Measurements from ENCODE around the gene ZNF710. TPM values are rescaled to one million over a fixed set of nuclear protein-coding genes. Genes with fewer than 3 reads are reported as not detected.

ZNF710 gene
- total RNA-seq, 4 donors from 2014 or later: 9.0 to 15.6 (median 11.2) TPM

- 82 to 84% methylated on average over 4 of the region's 4 CpGs for WGBS, 2 donors
- peak overlapping the region in 2 of 4 donors; percentile 22 to 40 for H3K27ac ChIP-seq
- TF ChIP-seq EP300 (IDR thresholded peaks at IDR 0.05): no peak
- no peak for TF ChIP-seq POLR2A (IDR thresholded peaks at IDR 0.05)
- TF ChIP-seq CTCF (IDR thresholded peaks at IDR 0.05): no peak
- H3K4me3 ChIP-seq: no peak overlapping the region
- peaks cover 0 to 49% (median 30%) of the 10 kb centered on the region in 4 donors for H3K4me1 ChIP-seq
- DNase-seq (ENCODE audit: low spot score in 2 of 2): no peak
- no peaks in the 10 kb centered on the region for H3K27me3 ChIP-seq
- H3K36me3 ChIP-seq: no peaks in the 10 kb centered on the region
- H3K9me3 ChIP-seq: no peaks in the 10 kb centered on the region
Measured at GRCh38 chr15:90058308-90058707, 57.2 kb downstream of the ZNF710 start.

GRCh38 chr15:90058775-90059174 is 57.7 kb downstream of the ZNF710 start:
- DNase-seq (ENCODE audit: low spot score in 2 of 2): no peak
- no peak for TF ChIP-seq CTCF (IDR thresholded peaks at IDR 0.05)
- TF ChIP-seq POLR2A (IDR thresholded peaks at IDR 0.05): no peak
- no peak for TF ChIP-seq EP300 (IDR thresholded peaks at IDR 0.05)
- 82 to 93% methylated on average over 5 of the region's 5 CpGs for WGBS, 2 donors
- H3K4me1 ChIP-seq: peaks cover 0 to 54% (median 33%) of the 10 kb centered on the region in 4 donors
- no peak overlapping the region for H3K4me3 ChIP-seq
- no peaks in the 10 kb centered on the region for H3K9me3 ChIP-seq
- H3K36me3 ChIP-seq: no peaks in the 10 kb centered on the region
- no peaks in the 10 kb centered on the region for H3K27me3 ChIP-seq
- H3K27ac ChIP-seq: peak overlapping the region in 3 of 4 donors; percentile 42 to 75 (median 67)

- peak; percentile 39 to 40 for DNase-seq (ENCODE audit: low spot score in 2 of 2)
- no peak overlapping the region for H3K4me3 ChIP-seq
- no peaks in the 10 kb centered on the region for H3K27me3 ChIP-seq
- peaks cover 0 to 59% (median 34%) of the 10 kb centered on the region in 4 donors for H3K4me1 ChIP-seq
- no peaks in the 10 kb centered on the region for H3K9me3 ChIP-seq
- WGBS, 2 donors: 61 to 67% methylated on average over 21 of the region's 21 CpGs
- no peaks in the 10 kb centered on the region for H3K36me3 ChIP-seq
- TF ChIP-seq CTCF (IDR thresholded peaks at IDR 0.05) (no peak), EP300 (IDR thresholded peaks at IDR 0.05) (peak; percentile 40 to 80)
- H3K27ac ChIP-seq: peak overlapping the region in 3 of 4 donors; percentile 58 to 75 (median 67)
Measured at GRCh38 chr15:90059208-90059985, 58.3 kb downstream of the ZNF710 start.

GRCh38 chr15:90060797-90061196 is 59.7 kb downstream of the ZNF710 start:
- Histone ChIP-seq H3K4me1 (peaks cover 0 to 67% (median 41%) of the 10 kb centered on the region in 4 donors), H3K9me3 (no peaks in the 10 kb centered on the region), H3K27ac (peak overlapping the region in 2 of 4 donors; percentile 65 to 70), H3K27me3 (no peaks in the 10 kb centered on the region), H3K36me3 (no peaks in the 10 kb centered on the region), H3K4me3 (no peak overlapping the region)
- WGBS, 2 donors: 74 to 75% methylated on average over 3 of the region's 3 CpGs
- DNase-seq (ENCODE audit: low spot score in 2 of 2): no peak
- TF ChIP-seq POLR2A (IDR thresholded peaks at IDR 0.05): no peak
- TF ChIP-seq EP300 (IDR thresholded peaks at IDR 0.05): no peak
- no peak for TF ChIP-seq CTCF (IDR thresholded peaks at IDR 0.05)

- peak overlapping the region in 3 of 4 donors; percentile 63 to 70 (median 65) for H3K27ac ChIP-seq
- no peak for TF ChIP-seq EP300 (IDR thresholded peaks at IDR 0.05)
- TF ChIP-seq POLR2A (IDR thresholded peaks at IDR 0.05): no peak
- TF ChIP-seq CTCF (IDR thresholded peaks at IDR 0.05): no peak
- 33 to 42% methylated on average over 8 of the region's 8 CpGs for WGBS, 2 donors
- DNase-seq (ENCODE audit: low spot score in 2 of 2): no peak
- no peaks in the 10 kb centered on the region for H3K27me3 ChIP-seq
- H3K4me1 ChIP-seq: peaks cover 0 to 67% (median 41%) of the 10 kb centered on the region in 4 donors
- H3K4me3 ChIP-seq: no peak overlapping the region
- peaks cover 0 to 3% (median 0%) of the 10 kb centered on the region in 3 donors for H3K36me3 ChIP-seq
- H3K9me3 ChIP-seq: no peaks in the 10 kb centered on the region
Measured at GRCh38 chr15:90062023-90062442, 60.9 kb downstream of the ZNF710 start.
